D721Med (cell line): Measurements from ENCODE around the gene NDUFAF8.

Experiments
- DNase-seq: peaks from one replicate; pipeline ENCODE4 v3.0.0; 2011; ENCODE audit warnings: low spot score; ENCODE audit not compliant: insufficient read length
- FAIRE-seq: peaks from 2 replicates; lab custom pipeline; 2011; peaks lifted over from hg19 to GRCh38; lab: Jason Lieb, UNC
- TF ChIP-seq, protein P1 (sequence below): IDR thresholded peaks from 2 replicates; pipeline ENCODE4 v1.5.1; 2012; ENCODE audit warnings: mild to moderate bottlenecking, control low read depth; ENCODE audit not compliant: insufficient read depth; ENCODE audit errors: missing control alignments

The NDUFAF8 gene

DNA sequence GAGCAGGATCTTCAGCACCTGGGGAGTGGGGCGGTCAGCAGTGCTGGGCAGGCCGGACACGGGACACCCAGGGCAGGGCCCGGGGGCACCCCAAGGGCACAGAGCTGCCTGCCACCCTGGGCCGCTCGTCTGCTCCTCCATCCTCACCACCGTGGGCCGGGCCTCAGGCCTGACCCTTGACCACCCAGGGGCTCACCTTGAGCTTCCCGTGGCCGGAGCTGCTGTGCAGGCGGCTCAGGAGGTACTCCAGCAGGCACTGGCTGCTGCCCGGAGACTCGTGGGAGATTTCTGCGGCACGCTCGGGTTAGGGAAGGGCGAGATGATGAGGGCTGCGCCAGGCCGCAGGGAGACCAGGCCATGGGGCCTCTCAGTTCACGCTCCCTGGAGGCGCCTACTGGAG, 2.3 kb upstream of the NDUFAF8 start:
- DNase-seq (no peak), FAIRE-seq (no peak)
- TF ChIP-seq, protein P1, sequence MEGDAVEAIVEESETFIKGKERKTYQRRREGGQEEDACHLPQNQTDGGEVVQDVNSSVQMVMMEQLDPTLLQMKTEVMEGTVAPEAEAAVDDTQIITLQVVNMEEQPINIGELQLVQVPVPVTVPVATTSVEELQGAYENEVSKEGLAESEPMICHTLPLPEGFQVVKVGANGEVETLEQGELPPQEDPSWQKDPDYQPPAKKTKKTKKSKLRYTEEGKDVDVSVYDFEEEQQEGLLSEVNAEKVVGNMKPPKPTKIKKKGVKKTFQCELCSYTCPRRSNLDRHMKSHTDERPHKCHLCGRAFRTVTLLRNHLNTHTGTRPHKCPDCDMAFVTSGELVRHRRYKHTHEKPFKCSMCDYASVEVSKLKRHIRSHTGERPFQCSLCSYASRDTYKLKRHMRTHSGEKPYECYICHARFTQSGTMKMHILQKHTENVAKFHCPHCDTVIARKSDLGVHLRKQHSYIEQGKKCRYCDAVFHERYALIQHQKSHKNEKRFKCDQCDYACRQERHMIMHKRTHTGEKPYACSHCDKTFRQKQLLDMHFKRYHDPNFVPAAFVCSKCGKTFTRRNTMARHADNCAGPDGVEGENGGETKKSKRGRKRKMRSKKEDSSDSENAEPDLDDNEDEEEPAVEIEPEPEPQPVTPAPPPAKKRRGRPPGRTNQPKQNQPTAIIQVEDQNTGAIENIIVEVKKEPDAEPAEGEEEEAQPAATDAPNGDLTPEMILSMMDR, result no peak

DNA sequence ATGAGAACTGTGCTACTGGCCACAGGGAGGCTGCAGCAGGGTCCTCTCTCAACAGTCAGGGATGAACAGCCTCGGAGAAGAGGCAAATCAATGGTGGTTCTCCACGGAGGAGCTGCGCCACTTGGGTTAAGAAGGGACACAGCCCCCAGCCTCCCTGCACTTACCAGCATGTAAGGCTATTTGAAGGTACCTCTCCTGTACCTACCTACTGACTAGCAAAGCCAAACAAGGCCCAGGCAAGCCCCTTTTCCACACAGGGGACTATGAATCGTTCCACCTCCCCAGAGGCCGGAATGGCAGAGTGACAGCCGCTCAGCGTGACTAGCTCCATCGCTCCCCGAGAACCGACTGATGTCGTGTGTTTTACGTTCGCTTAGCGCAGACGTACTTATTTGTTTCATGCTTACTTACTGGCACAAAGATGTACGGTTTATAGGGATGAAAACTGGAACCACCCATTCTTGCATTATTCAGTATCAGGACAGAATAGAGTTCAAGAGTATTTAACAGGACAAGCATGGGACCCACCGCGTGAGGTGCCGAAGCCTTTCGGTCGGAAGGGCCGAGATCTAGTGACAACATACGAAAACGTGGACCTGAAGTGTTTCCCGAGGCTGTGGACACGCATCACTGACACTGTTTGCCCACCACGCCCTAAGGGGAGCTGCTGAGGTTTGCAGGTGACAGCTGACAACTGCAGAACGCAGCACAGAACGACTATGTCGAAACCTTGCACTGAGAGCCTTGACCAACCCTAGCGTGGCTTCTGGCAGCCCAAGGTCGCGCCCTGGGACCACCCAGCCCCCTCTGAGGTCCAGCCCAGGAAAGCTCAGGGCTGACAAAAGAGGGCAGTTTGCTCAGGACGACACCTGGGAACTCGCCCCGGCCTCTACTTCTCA, 1.3 kb upstream of the NDUFAF8 start:
- DNase-seq, result no peak
- TF ChIP-seq, protein P1, result no peak
- no peak for FAIRE-seq

DNA sequence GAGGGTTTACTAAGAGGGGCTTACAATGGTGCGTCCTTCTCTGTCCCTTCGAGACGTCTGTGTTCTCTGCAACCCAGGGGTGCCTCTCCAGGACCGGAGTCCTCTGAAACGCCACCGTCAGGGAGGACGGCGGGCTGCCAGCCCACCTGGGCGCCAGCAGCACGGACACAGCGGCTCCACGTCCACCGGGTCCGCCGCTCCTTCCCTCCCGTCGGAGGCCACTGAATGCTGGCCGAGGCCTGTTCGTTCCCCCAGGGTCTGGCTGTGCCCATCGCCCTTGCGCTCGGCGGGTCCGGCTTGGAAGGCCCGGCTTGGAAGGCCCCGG, 666 bp upstream of the NDUFAF8 start:
- no peak for FAIRE-seq
- DNase-seq, result no peak

DNA sequence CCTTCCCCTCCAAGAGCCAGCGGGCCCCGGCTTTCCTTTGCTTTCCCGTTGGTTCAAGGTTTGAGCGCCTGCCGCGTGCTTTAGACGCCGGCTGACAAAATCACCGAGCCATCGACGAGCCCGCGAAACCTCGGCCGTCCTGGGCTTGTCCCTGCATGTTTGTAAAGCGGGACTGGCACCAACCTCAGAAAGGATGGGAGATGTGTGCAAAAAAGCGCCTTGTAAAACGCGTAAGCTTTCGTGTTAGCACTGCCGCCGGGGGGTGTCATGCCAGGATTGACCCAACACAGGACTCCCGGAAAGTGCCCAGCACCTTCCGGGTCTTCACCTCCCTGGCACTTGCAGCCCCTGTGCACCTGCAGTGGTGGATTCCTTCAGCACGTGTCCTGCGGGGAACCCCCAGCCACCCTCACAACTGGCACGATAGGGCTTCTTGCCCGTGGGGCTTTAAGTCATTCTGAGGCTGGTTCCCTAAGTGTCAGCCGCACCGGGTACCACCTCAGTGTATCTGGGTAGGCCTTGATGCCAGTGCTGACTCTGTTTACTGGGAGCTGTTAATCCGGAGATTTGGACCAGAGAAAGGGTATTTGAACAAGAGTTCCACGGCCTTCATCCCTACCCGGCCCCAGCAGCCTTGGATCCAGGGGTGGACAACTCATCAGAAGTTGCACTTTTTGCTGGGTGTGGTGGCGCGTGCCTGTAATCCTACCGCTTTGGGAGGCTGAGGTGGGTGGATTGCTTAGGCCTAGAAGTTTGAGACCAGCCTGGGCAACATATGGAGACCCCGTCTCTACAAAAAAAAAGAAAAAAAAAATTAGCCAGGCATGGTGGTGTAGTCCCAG, 817 bp downstream of the NDUFAF8 start:
- DNase-seq, result no peak
- no peak for FAIRE-seq
- TF ChIP-seq, protein P1, result no peak

More for the DNA sequence above, 666 bp upstream of the NDUFAF8 start:
- TF ChIP-seq, protein P1, result no peak

DNA sequence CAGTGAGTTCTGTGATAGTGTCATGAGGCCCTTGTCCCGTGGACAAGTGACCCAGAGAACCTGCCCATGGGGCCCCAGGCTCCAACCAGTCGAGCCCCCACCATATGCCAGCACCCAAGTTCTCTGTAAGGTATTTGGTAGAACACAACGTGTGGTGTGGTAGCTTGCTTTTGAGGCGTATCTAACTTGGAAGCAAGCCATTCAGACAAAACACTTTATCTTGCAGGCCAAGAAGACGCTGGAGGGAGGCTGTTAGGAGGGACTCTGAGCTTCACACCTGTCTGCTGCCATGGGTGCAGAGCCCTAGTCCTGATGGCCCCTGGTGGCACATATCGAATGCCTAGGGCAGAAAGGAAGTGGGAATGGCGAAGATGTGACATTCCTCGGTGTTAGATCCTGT, 1.6 kb downstream of the NDUFAF8 start:
- TF ChIP-seq, protein P1, result no peak
- FAIRE-seq (no peak), DNase-seq (no peak)

DNA sequence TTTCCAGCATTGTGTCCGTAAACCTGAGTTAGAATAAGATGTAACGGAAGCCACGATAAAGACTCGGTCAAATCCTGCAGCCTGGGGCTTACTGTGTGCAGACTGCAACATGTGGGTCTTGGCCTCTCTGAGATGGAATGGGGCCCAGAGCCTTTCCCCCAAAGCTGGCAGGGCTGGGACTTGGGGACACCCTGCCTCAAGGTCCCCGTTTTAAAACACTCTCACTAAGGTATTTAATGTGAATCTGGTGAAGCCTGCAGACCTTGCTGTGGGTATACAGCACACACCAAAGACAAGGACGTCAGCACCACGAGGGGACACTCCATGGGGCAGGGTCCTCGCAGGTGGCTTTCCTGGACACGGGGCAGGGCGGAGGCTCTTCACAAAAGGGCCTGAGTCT, 2.1 kb downstream of the NDUFAF8 start:
- TF ChIP-seq, protein P1, result no peak
- DNase-seq (no peak), FAIRE-seq (no peak)
